GM12878 (cell line): ENCODE results near the gene TYW1.
"Not testable (repeated sequence)": the region's sequence is repeated elsewhere in the genome, so short reads cannot be mapped to it uniquely, and the experiment has no call there.

Experiments
- CHD4 ChIP-seq: fragments of 200-600 bp; sonication (generic); IDR thresholded peaks from 2 replicates; pipeline ENCODE4 v1.6.1; 2016; ENCODE audit warnings: mild to moderate bottlenecking
- IKZF1 ChIP-seq: fragments of 450-650 bp; conservative IDR thresholded peaks from 2 replicates; pipeline ENCODE4 v1.6.1; 2017; ENCODE audit warnings: antibody characterized with exemption, mild to moderate bottlenecking
- JUND ChIP-seq: IDR thresholded peaks from 2 replicates; pipeline ENCODE4 v1.6.1; 2012; ENCODE audit warnings: low read depth, mild to moderate bottlenecking, low read length, improper control_type of control experiment, moderate library complexity

DNA sequence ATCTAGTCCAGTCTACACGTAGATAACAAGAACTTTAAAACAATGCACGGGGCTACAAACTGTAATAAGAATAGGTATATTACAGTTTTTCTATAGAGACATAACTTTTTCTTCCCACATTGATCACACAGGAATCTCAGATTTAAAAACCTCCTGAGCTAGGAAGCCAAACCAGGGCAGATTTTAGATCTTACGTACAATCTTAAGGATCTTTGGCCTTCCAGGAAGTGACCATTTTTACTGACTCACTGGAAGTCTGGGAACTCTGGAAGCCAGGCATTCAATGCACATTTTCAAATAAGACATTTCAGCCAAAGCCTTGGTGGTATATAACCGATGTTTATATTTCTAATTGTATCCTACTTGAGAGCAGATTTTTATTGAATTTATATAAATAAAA lies 64.7 kb downstream of the TYW1 start:
- not testable (repeated sequence) for TF ChIP-seq JUND, IKZF1, CHD4
